Keratinocyte (primary cell): ENCODE measurements around the gene SLC23A2. TPM values are rescaled to one million over a fixed set of nuclear protein-coding genes. Genes with fewer than 3 reads are reported as not detected.

Experiments used
- DNase-seq: peaks from one replicate; pipeline ENCODE4 v3.0.0-alpha.2; 2011; ENCODE audit warnings: low read depth, missing footprints, low spot score
- FAIRE-seq: peaks from 2 replicates; lab custom pipeline; 2011; peaks lifted over from hg19 to GRCh38; lab: Jason Lieb, UNC
- H2AFZ ChIP-seq: 2 replicates; pipeline ENCODE4 v1.6.0; 2012; ENCODE audit warnings: low read length, control low read depth, inconsistent platforms; ENCODE audit not compliant: control insufficient read depth
- H3K27ac ChIP-seq: 2 replicates; pipeline ENCODE4 v1.5.1; 2011; ENCODE audit warnings: low read length; ENCODE audit not compliant: control insufficient read depth, insufficient read depth
- H3K27me3 ChIP-seq: 3 replicates; pipeline ENCODE4 v1.6.0; 2011; ENCODE audit warnings: low read length; ENCODE audit not compliant: control insufficient read depth, insufficient read depth; ENCODE audit errors: extremely low read depth
- H3K36me3 ChIP-seq, 2 experiments: 2 replicates in 1 of 2; 3 replicates in 1 of 2; pipeline ENCODE4 v1.5.1; 2011; ENCODE audit warnings: low read length in 2 of 2, mild to moderate bottlenecking in 1 of 2; ENCODE audit not compliant: control insufficient read depth in 2 of 2, insufficient read depth in 2 of 2; ENCODE audit errors: extremely low read depth in 1 of 2
- H3K4me1 ChIP-seq: 3 replicates; pipeline ENCODE4 v1.5.1; 2011; ENCODE audit warnings: low read length; ENCODE audit not compliant: control insufficient read depth, insufficient read depth; ENCODE audit errors: extremely low read depth
- H3K4me2 ChIP-seq: 3 replicates; pipeline ENCODE4 v1.6.0; 2011; ENCODE audit warnings: low read depth, low read length; ENCODE audit not compliant: control insufficient read depth, insufficient read depth; ENCODE audit errors: extremely low read depth
- H3K4me3 ChIP-seq, 3 experiments: fragments of 200-600 bp in 1 of 3; sonication (generic) in 1 of 3; 2 replicates in 2 of 3; 3 replicates in 1 of 3; pipeline ENCODE4 v1.5.1; 2011 to 2016; ENCODE audit warnings: low read length in 3 of 3, mild to moderate bottlenecking in 3 of 3, control low read depth in 2 of 3, inconsistent platforms in 1 of 3, low read depth in 1 of 3, mixed read lengths in 1 of 3, mixed run types in 1 of 3, moderate library complexity in 1 of 3; ENCODE audit not compliant: control insufficient read depth in 2 of 3, insufficient read depth in 2 of 3; ENCODE audit errors: extremely low read depth in 1 of 3
- H3K79me2 ChIP-seq: 2 replicates; pipeline ENCODE4 v1.6.0; 2012; ENCODE audit warnings: low read length; ENCODE audit not compliant: control insufficient read depth, insufficient read depth
- H3K9ac ChIP-seq: 3 replicates; pipeline ENCODE4 v1.6.0; 2011; ENCODE audit warnings: low read length; ENCODE audit not compliant: control insufficient read depth, insufficient read depth; ENCODE audit errors: extremely low read depth
- H3K9me1 ChIP-seq: 3 replicates; pipeline ENCODE4 v1.6.0; 2011; ENCODE audit warnings: low read length; ENCODE audit not compliant: control insufficient read depth, insufficient read depth; ENCODE audit errors: extremely low read depth
- H3K9me3 ChIP-seq: 2 replicates; pipeline ENCODE4 v1.5.1; 2012; ENCODE audit warnings: low read depth, low read length; ENCODE audit not compliant: control insufficient read depth
- H4K20me1 ChIP-seq: 3 replicates; pipeline ENCODE4 v1.6.0; 2011; ENCODE audit warnings: low read length; ENCODE audit not compliant: control insufficient read depth, insufficient read depth; ENCODE audit errors: extremely low read depth
- EZH2 ChIP-seq: IDR thresholded peaks from one replicate; pipeline ENCODE4 v1.6.1; 2012; ENCODE audit warnings: inconsistent platforms, mild to moderate bottlenecking, low read length, moderate library complexity
- dilution Hi-C: fragments of 300-500 bp; cut with MboI; formaldehyde crosslinking; loops from one replicate; pipeline ENCODE4 v1.7.0; 2020; ENCODE audit warnings: low sequenced_read_pairs; ENCODE audit not compliant: extremely low pct_ligation_motif_present
- polyA plus RNA-seq, 5 experiments: library from polyadenylated mRNA; depleted of rRNA in 3 of 5; stranded (reverse) in 3 of 5; stranded (forward) in 1 of 5; unstranded in 1 of 5; fragments of >200 nt; gene quantifications; 1 replicate in 1 of 5; 2 replicates in 3 of 5; 3 replicates in 1 of 5; pipeline versions ENCODE4 v1.2.1 to v1.2.3, GENCODE V29; 2011 to 2012; ENCODE audit warnings: missing spikeins in 2 of 5, low read depth in 1 of 5, low replicate concordance in 1 of 5
- TF ChIP-seq, protein P1 (sequence below), 3 experiments: IDR thresholded peaks in 1 of 3; conservative IDR thresholded peaks in 1 of 3; optimal IDR thresholded peaks in 1 of 3; 2 replicates in 2 of 3; 3 replicates in 1 of 3; pipeline versions ENCODE3 to v1.5.1; 2011; ENCODE audit warnings: low read length in 3 of 3, mild to moderate bottlenecking in 3 of 3, moderate library complexity in 2 of 3, control low read depth in 1 of 3, inconsistent platforms in 1 of 3; ENCODE audit not compliant: insufficient read depth in 2 of 3; ENCODE audit errors: extremely low read depth in 1 of 3

Gene SLC23A2
- polyA plus RNA-seq, 1 donor (not counting 4 experiments of a cell fraction or from before 2014, with no cell fraction given) = 13.4 TPM

- Histone ChIP-seq H3K4me2 (no peak overlapping the region), H2AFZ (no peak overlapping the region), H3K79me2 (no peaks in the 10 kb centered on the region), H3K4me1 (no peaks in the 10 kb centered on the region), H3K27me3 (no peaks in the 10 kb centered on the region), H3K27ac (no peak overlapping the region), H3K9ac (no peak overlapping the region), H3K9me3 (no peaks in the 10 kb centered on the region), H4K20me1 (no peaks in the 10 kb centered on the region), H3K4me3 (no peak overlapping the region), H3K9me1 (no peaks in the 10 kb centered on the region), H3K36me3 (peaks cover 11 to 19% of the 10 kb centered on the region in 2 experiments)
- DNase-seq = no peak
- no peak for TF ChIP-seq EZH2
- TF ChIP-seq, protein P1, sequence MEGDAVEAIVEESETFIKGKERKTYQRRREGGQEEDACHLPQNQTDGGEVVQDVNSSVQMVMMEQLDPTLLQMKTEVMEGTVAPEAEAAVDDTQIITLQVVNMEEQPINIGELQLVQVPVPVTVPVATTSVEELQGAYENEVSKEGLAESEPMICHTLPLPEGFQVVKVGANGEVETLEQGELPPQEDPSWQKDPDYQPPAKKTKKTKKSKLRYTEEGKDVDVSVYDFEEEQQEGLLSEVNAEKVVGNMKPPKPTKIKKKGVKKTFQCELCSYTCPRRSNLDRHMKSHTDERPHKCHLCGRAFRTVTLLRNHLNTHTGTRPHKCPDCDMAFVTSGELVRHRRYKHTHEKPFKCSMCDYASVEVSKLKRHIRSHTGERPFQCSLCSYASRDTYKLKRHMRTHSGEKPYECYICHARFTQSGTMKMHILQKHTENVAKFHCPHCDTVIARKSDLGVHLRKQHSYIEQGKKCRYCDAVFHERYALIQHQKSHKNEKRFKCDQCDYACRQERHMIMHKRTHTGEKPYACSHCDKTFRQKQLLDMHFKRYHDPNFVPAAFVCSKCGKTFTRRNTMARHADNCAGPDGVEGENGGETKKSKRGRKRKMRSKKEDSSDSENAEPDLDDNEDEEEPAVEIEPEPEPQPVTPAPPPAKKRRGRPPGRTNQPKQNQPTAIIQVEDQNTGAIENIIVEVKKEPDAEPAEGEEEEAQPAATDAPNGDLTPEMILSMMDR (optimal IDR thresholded peaks at IDR 0.05 in 1 of 3, IDR thresholded peaks at IDR 0.05 in 1 of 3, conservative IDR thresholded peaks at IDR 0.05 in 1 of 3; ENCODE audit: extremely low read depth in 1 of 3, insufficient read depth in 2 of 3, low read length in 3 of 3) = no peak
- no peak for FAIRE-seq
- dilution Hi-C loops = no loop called here
Observed at GRCh38 chr20:4854561-4854901, 146.8 kb downstream of the SLC23A2 start.

DNA sequence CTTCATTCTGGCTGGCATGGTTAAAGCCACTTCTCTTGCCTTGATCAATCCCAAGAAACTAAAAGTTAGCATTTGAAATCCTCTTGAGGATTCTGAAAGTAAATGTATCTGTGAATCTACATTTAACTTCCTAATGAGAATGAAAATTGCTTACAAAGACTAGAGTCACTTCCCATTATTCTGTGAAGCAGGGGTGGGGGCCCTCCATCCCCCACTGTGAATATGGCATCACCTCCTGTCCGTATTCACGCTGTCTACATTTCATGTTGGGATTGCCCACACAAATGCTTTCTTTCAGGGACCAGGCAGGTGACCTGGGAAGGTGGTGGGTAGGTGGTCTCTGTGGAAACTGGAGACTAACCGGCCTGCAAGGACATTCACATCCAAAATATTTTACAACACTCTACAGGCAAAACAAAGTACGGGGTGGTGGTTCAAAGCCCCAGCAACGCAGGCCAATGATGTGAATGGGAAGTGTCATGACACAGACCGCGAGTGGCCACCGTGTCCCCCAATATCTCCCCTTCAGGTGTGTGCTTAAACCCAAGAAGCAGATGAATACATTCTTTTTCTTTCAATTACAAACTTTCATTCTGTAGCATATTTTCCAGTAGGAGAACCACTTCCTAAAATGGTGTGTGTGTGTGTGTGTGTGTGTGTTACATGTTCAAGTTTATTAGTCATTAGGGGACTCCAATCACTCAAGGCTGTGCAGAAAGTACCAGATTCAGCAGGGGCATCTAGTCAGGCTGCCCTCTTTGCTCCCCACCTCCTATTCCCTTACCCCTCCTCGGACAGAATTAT, 147.4 kb downstream of the SLC23A2 start:
- H2AFZ ChIP-seq = no peak overlapping the region
- no peak overlapping the region for H3K27ac ChIP-seq
- no peak overlapping the region for H3K9ac ChIP-seq
- dilution Hi-C loops = no loop called here
- peaks cover 8 to 16% of the 10 kb centered on the region in 2 experiments for H3K36me3 ChIP-seq
- H3K4me3 ChIP-seq = no peak overlapping the region
- no peaks in the 10 kb centered on the region for H4K20me1 ChIP-seq
- no peak for FAIRE-seq
- no peak overlapping the region for H3K4me2 ChIP-seq
- TF ChIP-seq, protein P1 (optimal IDR thresholded peaks at IDR 0.05 in 1 of 3, IDR thresholded peaks at IDR 0.05 in 1 of 3, conservative IDR thresholded peaks at IDR 0.05 in 1 of 3; ENCODE audit: extremely low read depth in 1 of 3, insufficient read depth in 2 of 3, low read length in 3 of 3) = no peak
- no peak for TF ChIP-seq EZH2
- no peaks in the 10 kb centered on the region for H3K4me1 ChIP-seq
- DNase-seq = no peak
- H3K27me3 ChIP-seq = no peaks in the 10 kb centered on the region
- no peaks in the 10 kb centered on the region for H3K9me3 ChIP-seq
- H3K79me2 ChIP-seq = no peaks in the 10 kb centered on the region
- H3K9me1 ChIP-seq = no peaks in the 10 kb centered on the region
